ENCODE data around the gene MARVELD1.
A peak's percentile ranks its signal among the peaks of the same experiment; 100 is the strongest.

MARVELD1 gene

DNA sequence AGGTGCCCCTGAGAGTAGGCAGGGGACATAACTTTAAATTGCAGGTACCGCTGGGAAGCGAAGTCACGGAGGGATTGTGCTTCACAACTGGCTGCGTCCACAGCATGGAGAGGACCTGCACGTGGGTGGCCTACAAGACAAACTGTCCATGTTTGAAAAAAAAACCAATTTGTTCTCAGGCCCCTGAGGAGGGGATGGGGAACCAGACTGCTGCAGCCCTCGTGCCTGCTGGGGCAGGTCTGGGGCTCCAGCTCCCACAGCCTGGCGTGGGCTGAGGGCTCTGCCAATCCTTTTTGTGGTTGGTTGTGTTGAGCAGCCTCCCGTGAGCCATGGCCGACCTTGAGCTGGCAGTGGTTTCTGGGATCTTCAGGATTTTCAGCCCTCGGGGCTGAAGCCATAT, 48.5 kb downstream of the MARVELD1 start:
- Histone ChIP-seq H3K4me3 (ENCODE audit: low read depth, low read length) (no peak overlapping the region), H3K27me3 (ENCODE audit: insufficient read depth, low read depth, severe bottlenecking) (no peaks in the 10 kb centered on the region), H3K9me3 (ENCODE audit: severe bottlenecking) (no peaks in the 10 kb centered on the region), H3K36me3 (peaks cover 30% of the 10 kb centered on the region), H3K27ac (no peak overlapping the region)
- DNase-seq, result no peak
- TF ChIP-seq, protein P1, sequence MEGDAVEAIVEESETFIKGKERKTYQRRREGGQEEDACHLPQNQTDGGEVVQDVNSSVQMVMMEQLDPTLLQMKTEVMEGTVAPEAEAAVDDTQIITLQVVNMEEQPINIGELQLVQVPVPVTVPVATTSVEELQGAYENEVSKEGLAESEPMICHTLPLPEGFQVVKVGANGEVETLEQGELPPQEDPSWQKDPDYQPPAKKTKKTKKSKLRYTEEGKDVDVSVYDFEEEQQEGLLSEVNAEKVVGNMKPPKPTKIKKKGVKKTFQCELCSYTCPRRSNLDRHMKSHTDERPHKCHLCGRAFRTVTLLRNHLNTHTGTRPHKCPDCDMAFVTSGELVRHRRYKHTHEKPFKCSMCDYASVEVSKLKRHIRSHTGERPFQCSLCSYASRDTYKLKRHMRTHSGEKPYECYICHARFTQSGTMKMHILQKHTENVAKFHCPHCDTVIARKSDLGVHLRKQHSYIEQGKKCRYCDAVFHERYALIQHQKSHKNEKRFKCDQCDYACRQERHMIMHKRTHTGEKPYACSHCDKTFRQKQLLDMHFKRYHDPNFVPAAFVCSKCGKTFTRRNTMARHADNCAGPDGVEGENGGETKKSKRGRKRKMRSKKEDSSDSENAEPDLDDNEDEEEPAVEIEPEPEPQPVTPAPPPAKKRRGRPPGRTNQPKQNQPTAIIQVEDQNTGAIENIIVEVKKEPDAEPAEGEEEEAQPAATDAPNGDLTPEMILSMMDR (IDR thresholded peaks at IDR 0.05; ENCODE audit: low read depth, low read length), result no peak

DNA sequence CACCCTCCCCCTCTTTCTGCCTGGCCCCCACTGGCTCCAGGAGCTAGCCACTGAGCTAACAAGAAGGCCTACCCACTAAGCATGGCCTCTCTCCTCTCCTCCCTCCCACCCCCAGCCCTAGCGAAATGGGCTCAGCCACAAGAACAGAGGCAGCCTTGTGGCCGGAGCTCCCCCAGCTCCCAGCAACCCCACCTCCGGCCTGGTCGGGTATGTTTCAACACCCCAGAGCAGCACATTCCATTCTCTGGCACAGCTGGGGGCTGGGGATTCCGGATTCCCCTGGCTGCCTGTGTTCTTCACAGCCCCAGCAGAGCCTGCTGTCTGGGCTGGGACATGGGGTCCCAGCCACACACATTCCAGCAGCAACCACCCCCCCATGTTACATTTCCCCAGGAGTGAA, 49.3 kb downstream of the MARVELD1 start:
- no peak for DNase-seq
- H3K27ac ChIP-seq, result no peak overlapping the region
- no peaks in the 10 kb centered on the region for H3K9me3 ChIP-seq (ENCODE audit: severe bottlenecking)
- H3K4me3 ChIP-seq (ENCODE audit: low read depth, low read length), result no peak overlapping the region
- no peaks in the 10 kb centered on the region for H3K27me3 ChIP-seq (ENCODE audit: insufficient read depth, low read depth, severe bottlenecking)
- H3K36me3 ChIP-seq, result peaks cover 22% of the 10 kb centered on the region
- TF ChIP-seq, protein P1 (IDR thresholded peaks at IDR 0.05; ENCODE audit: low read depth, low read length), result no peak

DNA sequence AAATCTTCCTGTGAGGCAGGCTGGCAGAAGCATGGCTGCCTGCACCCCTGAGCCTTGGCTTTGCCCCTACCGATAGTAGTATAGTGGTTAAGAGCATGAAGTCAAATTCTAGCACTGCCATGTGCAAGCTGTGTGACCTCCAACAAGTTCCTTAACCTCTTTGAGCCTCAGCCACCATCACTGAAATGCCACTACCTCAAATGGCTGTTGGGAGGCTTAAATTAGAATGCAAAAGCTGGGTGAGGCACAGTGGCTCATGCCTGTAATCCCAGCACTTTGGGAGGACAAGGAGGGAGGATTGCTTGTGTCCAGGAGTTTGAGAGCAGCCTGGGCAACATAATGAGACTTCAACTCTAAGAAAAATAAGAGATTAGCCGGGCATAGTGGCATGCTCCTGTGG, 49.9 kb downstream of the MARVELD1 start:
- no peak for DNase-seq
- Histone ChIP-seq H3K27me3 (ENCODE audit: insufficient read depth, low read depth, severe bottlenecking) (no peaks in the 10 kb centered on the region), H3K4me3 (ENCODE audit: low read depth, low read length) (no peak overlapping the region), H3K9me3 (ENCODE audit: severe bottlenecking) (no peaks in the 10 kb centered on the region), H3K27ac (no peak overlapping the region), H3K36me3 (peaks cover 21% of the 10 kb centered on the region)
- TF ChIP-seq, protein P1 (IDR thresholded peaks at IDR 0.05; ENCODE audit: low read depth, low read length), result no peak

GRCh38 chr10:97763947-97764346, 50.4 kb downstream of the MARVELD1 start:
- no peaks in the 10 kb centered on the region for H3K27me3 ChIP-seq (ENCODE audit: insufficient read depth, low read depth, severe bottlenecking)
- no peak overlapping the region for H3K4me3 ChIP-seq (ENCODE audit: low read depth, low read length)
- TF ChIP-seq, protein P1 (IDR thresholded peaks at IDR 0.05; ENCODE audit: low read depth, low read length), result no peak
- no peak for DNase-seq
- H3K9me3 ChIP-seq (ENCODE audit: severe bottlenecking), result no peaks in the 10 kb centered on the region
- peaks cover 21% of the 10 kb centered on the region for H3K36me3 ChIP-seq
- no peak overlapping the region for H3K27ac ChIP-seq

DNA sequence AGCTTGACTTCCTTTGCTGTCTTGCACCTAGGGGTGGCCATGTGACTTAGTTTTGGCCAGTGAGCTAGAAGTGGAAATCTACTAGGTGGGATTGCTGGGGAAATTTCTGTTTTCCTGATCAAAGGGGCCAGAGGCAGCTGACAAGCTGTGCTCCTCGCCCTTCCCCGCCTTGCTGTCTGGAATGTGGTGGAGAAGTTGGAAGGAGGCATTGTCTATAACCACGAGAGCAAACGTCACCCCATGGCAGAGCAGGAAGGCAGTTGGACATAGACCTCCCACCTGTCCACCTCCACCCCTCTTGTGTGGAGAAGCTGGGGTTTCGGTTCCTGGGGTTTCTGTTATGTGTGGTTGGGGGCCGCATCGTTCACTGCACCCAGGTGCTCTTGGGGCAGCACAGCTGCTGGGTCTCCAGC, 51.0 kb downstream of the MARVELD1 start:
- Histone ChIP-seq H3K36me3 (peaks cover 17% of the 10 kb centered on the region), H3K4me3 (ENCODE audit: low read depth, low read length) (no peak overlapping the region), H3K27me3 (ENCODE audit: insufficient read depth, low read depth, severe bottlenecking) (no peaks in the 10 kb centered on the region), H3K27ac (no peak overlapping the region), H3K9me3 (ENCODE audit: severe bottlenecking) (no peaks in the 10 kb centered on the region)
- no peak for DNase-seq
- TF ChIP-seq, protein P1 (IDR thresholded peaks at IDR 0.05; ENCODE audit: low read depth, low read length), result no peak

- H3K9me3 ChIP-seq (ENCODE audit: severe bottlenecking), result no peaks in the 10 kb centered on the region
- DNase-seq, result peak; percentile 72
- no peak overlapping the region for H3K27ac ChIP-seq
- peaks cover 4% of the 10 kb centered on the region for H3K27me3 ChIP-seq (ENCODE audit: insufficient read depth, low read depth, severe bottlenecking)
- H3K4me3 ChIP-seq (ENCODE audit: low read depth, low read length), result no peak overlapping the region
- TF ChIP-seq, protein P1 (IDR thresholded peaks at IDR 0.05; ENCODE audit: low read depth, low read length), result no peak
- peaks cover 10% of the 10 kb centered on the region for H3K36me3 ChIP-seq
Measured at GRCh38 chr10:97765201-97765600, 51.7 kb downstream of the MARVELD1 start.
